Neural progenitor cell (in vitro differentiated cells): ENCODE measurements around the gene CTNNBL1. TPM values are rescaled to one million over a fixed set of nuclear protein-coding genes. Genes with fewer than 3 reads are reported as not detected.

Source experiments
- DNase-seq: peaks from one replicate; pipeline ENCODE4 v3.0.0-alpha.2; 2016; ENCODE audit warnings: low spot score
- H2AFZ ChIP-seq: fragments of 200-600 bp; sonication (generic); replicated peaks from 2 replicates; pipeline ENCODE4 v1.6.1; 2016; ENCODE audit warnings: antibody characterized with exemption
- H3F3A ChIP-seq: fragments of 200-600 bp; sonication (generic); 2 replicates; pipeline ENCODE4 v1.6.1; 2016; ENCODE audit warnings: antibody characterized with exemption, low read depth
- H3K27ac ChIP-seq: fragments of 200-600 bp; sonication (generic); 2 replicates; pipeline ENCODE4 v1.5.1; 2016; ENCODE audit warnings: mild to moderate bottlenecking
- H3K27me3 ChIP-seq: fragments of 200-600 bp; sonication (generic); 2 replicates; pipeline ENCODE4 v1.6.1; 2016; ENCODE audit warnings: mild to moderate bottlenecking, moderate library complexity
- H3K36me3 ChIP-seq: fragments of 200-600 bp; sonication (generic); 2 replicates; pipeline ENCODE4 v1.5.1; 2016
- H3K4me1 ChIP-seq: fragments of 200-600 bp; sonication (generic); 2 replicates; pipeline ENCODE4 v1.6.1; 2016; ENCODE audit warnings: mixed run types
- H3K4me2 ChIP-seq: fragments of 200-600 bp; sonication (generic); 2 replicates; pipeline ENCODE4 v1.6.1; 2016
- H3K4me3 ChIP-seq: fragments of 200-600 bp; sonication (generic); 2 replicates; pipeline ENCODE4 v1.5.1; 2016
- H3K79me2 ChIP-seq: fragments of 200-600 bp; sonication (generic); 2 replicates; pipeline ENCODE4 v1.6.1; 2016; ENCODE audit warnings: low read depth
- H3K9ac ChIP-seq: fragments of 200-600 bp; sonication (generic); 2 replicates; pipeline ENCODE4 v1.6.1; 2016
- H3K9me3 ChIP-seq: fragments of 200-600 bp; sonication (generic); 2 replicates; pipeline ENCODE4 v1.5.1; 2016; ENCODE audit warnings: low read depth
- H4K20me1 ChIP-seq: fragments of 200-600 bp; sonication (generic); 2 replicates; pipeline ENCODE4 v1.6.1; 2016; ENCODE audit warnings: low read depth
- H3K27ac Mint-ChIP-seq: 3 replicates; pipeline ENCODE4 v1.8.0; 2021; ENCODE audit warnings: mixed read lengths
- H3K27me3 Mint-ChIP-seq: 2 replicates; pipeline ENCODE4 v1.8.0; 2022; ENCODE audit warnings: low read depth, mild to moderate bottlenecking, inconsistent platforms, moderate library complexity, mixed read lengths; ENCODE audit not compliant: insufficient read depth
- H3K36me3 Mint-ChIP-seq: 3 replicates; pipeline ENCODE4 v1.8.0; 2021; ENCODE audit warnings: mixed read lengths
- H3K4me1 Mint-ChIP-seq: 3 replicates; pipeline ENCODE4 v1.8.0; 2021; ENCODE audit warnings: mixed read lengths
- H3K4me3 Mint-ChIP-seq: 3 replicates; pipeline ENCODE4 v1.8.0; 2021; ENCODE audit warnings: mild to moderate bottlenecking, moderate library complexity, mixed read lengths
- H3K9me3 Mint-ChIP-seq: 3 replicates; pipeline ENCODE4 v1.8.0; 2020; ENCODE audit warnings: mixed read lengths
- EZH2 ChIP-seq: fragments of 200-600 bp; sonication (generic); IDR thresholded peaks from 2 replicates; pipeline ENCODE4 v1.6.1; 2017; ENCODE audit warnings: antibody characterized with exemption, mild to moderate bottlenecking, moderate library complexity
- EZH2phosphoT487 ChIP-seq: fragments of 200-600 bp; sonication (generic); IDR thresholded peaks from 2 replicates; pipeline ENCODE4 v1.6.1; 2017; ENCODE audit warnings: antibody characterized with exemption
- total RNA-seq: library from RNA; depleted of rRNA; stranded (reverse); fragments of >200 nt; gene quantifications from 2 replicates; pipeline ENCODE4 v1.2.3, GENCODE V29; 2015; ENCODE audit warnings: low replicate concordance
- TF ChIP-seq, protein P1 (sequence below): fragments of 200-600 bp; sonication (generic); IDR thresholded peaks from 2 replicates; pipeline ENCODE4 v1.5.1; 2017; ENCODE audit warnings: antibody characterized with exemption, mild to moderate bottlenecking

CTNNBL1 gene
- total RNA-seq, 1 donor from 2014 or later: 54.5 TPM

DNA sequence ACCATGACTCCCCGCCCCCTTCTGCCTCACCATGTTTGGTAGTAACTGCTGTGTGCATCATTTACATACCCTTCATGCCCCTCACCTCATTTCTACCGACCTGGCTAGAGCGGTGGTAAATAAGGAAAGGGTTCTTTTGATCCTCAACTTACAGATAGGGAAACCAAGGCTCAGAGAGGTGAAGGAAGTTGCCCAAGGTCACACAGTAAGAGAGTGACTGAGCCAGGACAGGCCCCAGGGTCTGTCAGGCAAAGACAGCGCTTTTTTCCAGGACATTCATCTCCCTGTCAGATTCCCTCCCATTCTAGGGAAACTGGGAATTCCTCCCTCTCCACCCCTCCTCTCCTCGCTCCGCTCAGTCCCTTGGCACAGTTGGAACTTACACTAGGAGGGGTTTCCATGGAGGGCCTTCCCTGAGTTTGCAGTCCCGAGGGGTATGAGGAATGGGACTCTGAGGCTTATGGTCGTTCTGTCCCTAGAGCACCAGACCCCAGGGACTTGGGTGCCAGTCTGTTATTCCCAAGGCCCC is 211.1 kb downstream of the CTNNBL1 start:
- Mint-ChIP-seq H3K4me3 (peak overlapping the region; percentile 92), H3K4me1 (peaks cover 68% of the 10 kb centered on the region)
- no peak overlapping the region for H3K4me2 ChIP-seq

DNA sequence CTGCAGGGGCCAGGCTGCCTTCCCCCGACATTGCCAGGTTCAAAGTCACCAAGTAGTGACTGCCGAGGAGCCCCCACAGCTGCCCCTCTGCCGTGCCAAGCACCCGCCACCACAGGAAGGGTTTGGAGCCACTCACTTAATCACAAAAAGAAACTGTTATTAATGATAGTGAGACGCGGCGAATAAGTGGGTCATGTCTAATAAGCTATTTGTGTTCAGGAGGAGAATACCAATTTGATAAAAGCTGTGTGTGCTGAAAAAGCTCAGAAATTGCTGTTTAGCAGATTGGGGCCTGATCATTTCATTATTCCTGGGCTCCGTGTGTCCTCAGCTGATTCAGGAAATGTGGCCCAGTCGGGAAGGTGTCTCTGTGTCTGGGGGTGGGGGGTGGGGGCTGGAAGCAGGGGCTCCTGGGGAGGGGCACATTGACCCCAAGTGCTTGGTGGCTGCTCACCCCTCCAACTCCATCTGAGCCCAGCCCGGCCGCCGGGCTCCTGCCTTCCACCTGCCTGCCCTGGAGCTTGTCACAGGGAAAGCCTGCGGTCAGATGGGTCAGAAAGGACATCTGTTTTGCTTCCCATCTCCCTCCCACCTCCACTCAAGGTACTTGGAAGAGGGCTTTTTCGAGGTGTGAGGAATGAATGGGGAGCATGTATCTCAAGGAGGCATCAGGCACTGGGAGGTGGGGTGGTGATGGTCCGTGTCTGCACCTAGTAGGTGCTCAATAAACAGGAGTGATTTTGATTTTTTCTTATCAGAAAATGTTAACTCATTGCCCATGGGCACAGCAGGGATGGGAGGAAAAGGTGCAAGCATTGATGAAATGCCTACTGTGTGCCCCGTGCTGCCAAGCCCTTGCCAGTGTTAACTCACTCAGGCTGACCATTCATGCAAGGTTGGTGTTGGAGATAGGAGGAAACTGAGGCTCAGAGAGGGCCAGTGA is 212.1 kb downstream of the CTNNBL1 start:
- H2AFZ ChIP-seq: no peak overlapping the region
- H3K27me3 ChIP-seq: peaks cover 22% of the 10 kb centered on the region
- Mint-ChIP-seq H3K4me1 (peaks cover 75% of the 10 kb centered on the region), H3K4me3 (peak overlapping the region; percentile 35), H3K9me3 (peaks cover 3% of the 10 kb centered on the region), H3K27me3 (peaks cover 16% of the 10 kb centered on the region), H3K36me3 (no peaks in the 10 kb centered on the region), H3K27ac (peak overlapping the region; percentile 62)
- H3K36me3 ChIP-seq: no peaks in the 10 kb centered on the region
- TF ChIP-seq EZH2 (no peak), EZH2phosphoT487 (no peak)
- TF ChIP-seq, protein P1, sequence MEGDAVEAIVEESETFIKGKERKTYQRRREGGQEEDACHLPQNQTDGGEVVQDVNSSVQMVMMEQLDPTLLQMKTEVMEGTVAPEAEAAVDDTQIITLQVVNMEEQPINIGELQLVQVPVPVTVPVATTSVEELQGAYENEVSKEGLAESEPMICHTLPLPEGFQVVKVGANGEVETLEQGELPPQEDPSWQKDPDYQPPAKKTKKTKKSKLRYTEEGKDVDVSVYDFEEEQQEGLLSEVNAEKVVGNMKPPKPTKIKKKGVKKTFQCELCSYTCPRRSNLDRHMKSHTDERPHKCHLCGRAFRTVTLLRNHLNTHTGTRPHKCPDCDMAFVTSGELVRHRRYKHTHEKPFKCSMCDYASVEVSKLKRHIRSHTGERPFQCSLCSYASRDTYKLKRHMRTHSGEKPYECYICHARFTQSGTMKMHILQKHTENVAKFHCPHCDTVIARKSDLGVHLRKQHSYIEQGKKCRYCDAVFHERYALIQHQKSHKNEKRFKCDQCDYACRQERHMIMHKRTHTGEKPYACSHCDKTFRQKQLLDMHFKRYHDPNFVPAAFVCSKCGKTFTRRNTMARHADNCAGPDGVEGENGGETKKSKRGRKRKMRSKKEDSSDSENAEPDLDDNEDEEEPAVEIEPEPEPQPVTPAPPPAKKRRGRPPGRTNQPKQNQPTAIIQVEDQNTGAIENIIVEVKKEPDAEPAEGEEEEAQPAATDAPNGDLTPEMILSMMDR: no peak
- no peak for DNase-seq
- H3F3A ChIP-seq: peaks cover 50% of the 10 kb centered on the region
- H3K4me2 ChIP-seq: no peak overlapping the region
- peaks cover 6% of the 10 kb centered on the region for H4K20me1 ChIP-seq
- no peaks in the 10 kb centered on the region for H3K9me3 ChIP-seq
- H3K4me1 ChIP-seq: peaks cover 36% of the 10 kb centered on the region
- no peak overlapping the region for H3K4me3 ChIP-seq
- no peak overlapping the region for H3K27ac ChIP-seq
- H3K79me2 ChIP-seq: no peaks in the 10 kb centered on the region
- H3K9ac ChIP-seq: no peak overlapping the region

More for the DNA sequence above, 211.1 kb downstream of the CTNNBL1 start:
- H3K9ac ChIP-seq: no peak overlapping the region
- peaks cover 10% of the 10 kb centered on the region for H4K20me1 ChIP-seq
- TF ChIP-seq, protein P1: no peak
- TF ChIP-seq EZH2 (no peak), EZH2phosphoT487 (no peak)
- Mint-ChIP-seq H3K27me3 (peaks cover 16% of the 10 kb centered on the region), H3K27ac (no peak overlapping the region), H3K9me3 (peaks cover 3% of the 10 kb centered on the region), H3K36me3 (no peaks in the 10 kb centered on the region)
- no peak overlapping the region for H3K4me3 ChIP-seq
- no peak for DNase-seq
- no peak overlapping the region for H2AFZ ChIP-seq
- peaks cover 36% of the 10 kb centered on the region for H3K4me1 ChIP-seq
- no peaks in the 10 kb centered on the region for H3K79me2 ChIP-seq
- H3K27me3 ChIP-seq: peaks cover 31% of the 10 kb centered on the region
- no peak overlapping the region for H3K27ac ChIP-seq
- peaks cover 53% of the 10 kb centered on the region for H3F3A ChIP-seq
- no peaks in the 10 kb centered on the region for H3K9me3 ChIP-seq
- no peaks in the 10 kb centered on the region for H3K36me3 ChIP-seq

DNA sequence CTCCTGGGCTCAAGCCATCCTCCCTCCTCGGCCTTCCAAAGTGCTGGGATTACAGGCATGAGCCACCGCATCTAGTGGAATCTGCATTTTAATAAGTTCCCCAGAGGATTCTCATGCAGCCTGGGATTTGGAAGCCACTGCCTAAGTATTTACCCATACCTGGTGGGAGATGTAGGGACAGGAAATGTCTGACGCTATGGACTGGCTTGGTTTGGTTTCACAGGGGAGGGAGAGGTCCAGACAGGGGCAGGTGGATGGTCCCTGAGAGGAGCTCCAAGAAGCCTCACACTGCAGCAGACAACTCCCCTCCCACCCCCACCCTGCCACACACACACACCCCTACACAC is 213.5 kb downstream of the CTNNBL1 start:
- Mint-ChIP-seq H3K36me3 (no peaks in the 10 kb centered on the region), H3K9me3 (peaks cover 3% of the 10 kb centered on the region), H3K27ac (peak overlapping the region; percentile 93), H3K4me3 (peak overlapping the region; percentile 72), H3K27me3 (peaks cover 16% of the 10 kb centered on the region), H3K4me1 (peaks cover 80% of the 10 kb centered on the region)
- no peak for DNase-seq
- Histone ChIP-seq H2AFZ (no peak overlapping the region), H3K4me1 (peaks cover 47% of the 10 kb centered on the region), H4K20me1 (no peaks in the 10 kb centered on the region), H3K36me3 (no peaks in the 10 kb centered on the region), H3K27me3 (peaks cover 14% of the 10 kb centered on the region), H3K9ac (no peak overlapping the region), H3F3A (peaks cover 54% of the 10 kb centered on the region), H3K9me3 (no peaks in the 10 kb centered on the region), H3K4me2 (peak overlapping the region; percentile 72), H3K27ac (peak overlapping the region; percentile 25), H3K4me3 (peak overlapping the region; percentile 20), H3K79me2 (no peaks in the 10 kb centered on the region)
- TF ChIP-seq EZH2phosphoT487 (no peak), EZH2 (no peak)
